ENCODE measurements around the gene EXOC7. TPM values are rescaled to one million over a fixed set of nuclear protein-coding genes. Genes with fewer than 3 reads are reported as not detected.

Gene EXOC7
- polyA plus RNA-seq, 1 donor (not counting 4 experiments of a cell fraction or from before 2014, with no cell fraction given): 60.6 TPM

GRCh38 chr17:76051561-76051960 lies 52.0 kb downstream of the EXOC7 start:
- H4K20me1 ChIP-seq (ENCODE audit: control insufficient read depth, extremely low read depth, insufficient read depth, low read length): no peaks in the 10 kb centered on the region
- no peak overlapping the region for H3K4me3 ChIP-seq (ENCODE audit: control insufficient read depth in 2 of 3, extremely low read depth in 1 of 3, insufficient read depth in 2 of 3, low read depth in 1 of 3, low read length in 3 of 3)
- FAIRE-seq (no peak), DNase-seq (ENCODE audit: low read depth, low spot score) (no peak)
- no peak for TF ChIP-seq CTCF (optimal IDR thresholded peaks at IDR 0.05 in 1 of 3, IDR thresholded peaks at IDR 0.05 in 1 of 3, conservative IDR thresholded peaks at IDR 0.05 in 1 of 3; ENCODE audit: extremely low read depth in 1 of 3, insufficient read depth in 2 of 3, low read length in 3 of 3)
- TF ChIP-seq EZH2 (IDR thresholded peaks at IDR 0.05; ENCODE audit: low read length): no peak
- peaks cover 3% of the 10 kb centered on the region for H3K9me1 ChIP-seq (ENCODE audit: control insufficient read depth, extremely low read depth, insufficient read depth, low read length)
- no peaks in the 10 kb centered on the region for H3K27me3 ChIP-seq (ENCODE audit: control insufficient read depth, extremely low read depth, insufficient read depth, low read length)
- H3K79me2 ChIP-seq (ENCODE audit: control insufficient read depth, insufficient read depth, low read length): peaks cover 7% of the 10 kb centered on the region
- no peak overlapping the region for H3K4me2 ChIP-seq (ENCODE audit: control insufficient read depth, extremely low read depth, insufficient read depth, low read depth, low read length)
- H3K9me3 ChIP-seq (ENCODE audit: control insufficient read depth, low read depth, low read length): no peaks in the 10 kb centered on the region
- dilution Hi-C loops (cut with MboI; ENCODE audit: extremely low pct_ligation_motif_present, low sequenced_read_pairs): no loop called here
- H3K27ac ChIP-seq (ENCODE audit: control insufficient read depth, insufficient read depth, low read length): no peak overlapping the region
- H3K4me1 ChIP-seq (ENCODE audit: control insufficient read depth, extremely low read depth, insufficient read depth, low read length): peaks cover 27% of the 10 kb centered on the region
- no peak overlapping the region for H3K9ac ChIP-seq (ENCODE audit: control insufficient read depth, extremely low read depth, insufficient read depth, low read length)
- H2AFZ ChIP-seq (ENCODE audit: control insufficient read depth, low read length): no peak overlapping the region
- peaks cover 23 to 47% of the 10 kb centered on the region in 2 experiments for H3K36me3 ChIP-seq (ENCODE audit: control insufficient read depth in 2 of 2, extremely low read depth in 1 of 2, insufficient read depth in 2 of 2, low read length in 2 of 2)

- TF ChIP-seq CTCF (optimal IDR thresholded peaks at IDR 0.05 in 1 of 3, IDR thresholded peaks at IDR 0.05 in 1 of 3, conservative IDR thresholded peaks at IDR 0.05 in 1 of 3; ENCODE audit: extremely low read depth in 1 of 3, insufficient read depth in 2 of 3, low read length in 3 of 3) (no peak), EZH2 (IDR thresholded peaks at IDR 0.05; ENCODE audit: low read length) (no peak)
- peaks cover 27% of the 10 kb centered on the region for H3K4me1 ChIP-seq (ENCODE audit: control insufficient read depth, extremely low read depth, insufficient read depth, low read length)
- no peaks in the 10 kb centered on the region for H4K20me1 ChIP-seq (ENCODE audit: control insufficient read depth, extremely low read depth, insufficient read depth, low read length)
- H3K9me3 ChIP-seq (ENCODE audit: control insufficient read depth, low read depth, low read length): no peaks in the 10 kb centered on the region
- H3K4me3 ChIP-seq (ENCODE audit: control insufficient read depth in 2 of 3, extremely low read depth in 1 of 3, insufficient read depth in 2 of 3, low read depth in 1 of 3, low read length in 3 of 3): no peak overlapping the region
- dilution Hi-C loops (cut with MboI; ENCODE audit: extremely low pct_ligation_motif_present, low sequenced_read_pairs): no loop called here
- H3K36me3 ChIP-seq (ENCODE audit: control insufficient read depth in 2 of 2, extremely low read depth in 1 of 2, insufficient read depth in 2 of 2, low read length in 2 of 2): peaks cover 20 to 50% of the 10 kb centered on the region in 2 experiments
- no peak overlapping the region for H2AFZ ChIP-seq (ENCODE audit: control insufficient read depth, low read length)
- H3K4me2 ChIP-seq (ENCODE audit: control insufficient read depth, extremely low read depth, insufficient read depth, low read depth, low read length): no peak overlapping the region
- DNase-seq (ENCODE audit: low read depth, low spot score) (no peak), FAIRE-seq (no peak)
- peaks cover 3% of the 10 kb centered on the region for H3K9me1 ChIP-seq (ENCODE audit: control insufficient read depth, extremely low read depth, insufficient read depth, low read length)
- no peak overlapping the region for H3K27ac ChIP-seq (ENCODE audit: control insufficient read depth, insufficient read depth, low read length)
- no peaks in the 10 kb centered on the region for H3K27me3 ChIP-seq (ENCODE audit: control insufficient read depth, extremely low read depth, insufficient read depth, low read length)
- peaks cover 7% of the 10 kb centered on the region for H3K79me2 ChIP-seq (ENCODE audit: control insufficient read depth, insufficient read depth, low read length)
- no peak overlapping the region for H3K9ac ChIP-seq (ENCODE audit: control insufficient read depth, extremely low read depth, insufficient read depth, low read length)
Observed at GRCh38 chr17:76050538-76051467, 52.8 kb downstream of the EXOC7 start.

Measured in keratinocyte (primary cell).